Measurements from ENCODE around the gene NKIRAS1.
"Not testable (repeated sequence)": the region's sequence is repeated elsewhere in the genome, so short reads cannot be mapped to it uniquely, and the experiment has no call there.

NKIRAS1 gene

DNA sequence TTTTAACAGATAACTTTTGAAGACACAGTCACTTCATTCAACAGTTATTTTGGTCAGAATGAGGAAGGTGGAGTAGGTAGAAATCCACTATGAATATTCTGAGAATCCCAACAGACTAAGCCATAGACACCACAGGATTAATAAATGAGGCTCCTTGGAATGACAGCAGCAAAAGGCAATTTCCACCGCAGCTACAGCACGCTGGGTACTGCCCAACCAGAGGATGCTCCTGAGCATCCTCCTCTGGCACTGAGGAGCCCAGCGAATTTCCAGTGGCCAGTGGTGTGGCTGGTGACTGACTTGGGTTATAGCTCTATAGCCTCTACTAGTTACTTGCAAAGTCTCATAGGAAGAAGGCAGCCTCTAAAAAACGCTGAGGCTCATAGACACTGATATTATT lies 24.6 kb upstream of the NKIRAS1 start:
- no peak for DNase-seq (ENCODE audit: extremely low read depth in 1 of 2, low read depth in 1 of 2)

DNA sequence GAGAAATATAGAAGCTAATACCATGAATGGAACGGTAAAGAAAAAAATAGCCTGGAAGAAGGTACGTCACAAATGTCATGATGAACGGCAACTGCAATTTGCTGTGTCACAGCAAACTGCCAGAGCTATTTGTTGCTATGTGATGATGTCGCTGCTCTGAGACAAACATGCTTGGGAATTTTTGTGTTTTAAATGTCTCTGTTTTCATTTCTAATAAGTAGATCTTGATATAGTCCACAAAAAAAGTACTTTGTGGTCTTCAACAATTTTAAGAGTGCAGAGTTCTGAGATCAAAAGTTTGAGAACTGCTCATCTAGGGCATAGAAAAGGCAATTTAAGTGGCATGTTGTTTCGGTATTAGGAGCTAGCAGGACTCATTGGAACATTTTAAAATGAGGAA lies 24.0 kb upstream of the NKIRAS1 start:
- no peak for DNase-seq (ENCODE audit: extremely low read depth in 1 of 2, low read depth in 1 of 2)

DNA sequence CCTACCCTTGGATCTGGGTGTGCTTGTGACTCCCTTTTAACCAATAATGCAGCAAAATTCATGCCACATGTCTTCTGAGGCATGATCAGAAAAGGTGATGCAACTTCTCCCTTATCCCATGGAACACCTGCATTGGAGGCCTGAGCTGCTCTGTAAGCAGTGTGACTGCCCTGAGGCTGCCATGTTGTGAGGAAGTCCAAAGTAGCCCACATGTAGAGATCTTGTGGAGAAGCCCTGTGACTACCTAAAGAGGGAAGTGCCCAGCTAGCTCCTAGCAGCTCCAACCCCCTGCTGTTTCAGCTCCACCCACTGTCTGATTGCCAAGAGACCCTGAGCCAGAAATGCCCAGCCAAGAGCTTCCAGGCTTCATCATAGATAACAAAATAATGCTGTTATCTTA lies 21.9 kb upstream of the NKIRAS1 start:
- DNase-seq (ENCODE audit: extremely low read depth in 1 of 2, low read depth in 1 of 2) = no peak

DNA sequence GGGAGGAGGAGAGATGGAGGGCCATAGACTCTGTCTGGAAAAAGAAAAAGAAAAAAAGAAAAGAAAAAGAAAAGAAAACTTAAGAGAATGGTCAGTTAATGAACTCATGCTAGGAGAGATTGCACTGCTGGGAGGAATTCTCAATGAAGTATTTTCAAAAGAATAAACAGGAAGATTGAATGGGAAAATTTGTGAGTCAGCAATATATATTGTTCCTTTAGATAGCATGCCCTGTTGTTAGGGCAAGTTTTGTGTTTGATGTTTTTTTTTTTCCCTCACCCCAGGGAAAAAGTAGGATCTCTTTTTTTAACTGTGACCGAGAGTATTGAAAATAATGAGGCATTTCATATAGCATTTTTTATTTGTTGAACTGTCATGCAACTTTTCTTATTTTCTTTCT lies 20.5 kb upstream of the NKIRAS1 start:
- DNase-seq (ENCODE audit: extremely low read depth in 1 of 2, low read depth in 1 of 2) = no peak

DNA sequence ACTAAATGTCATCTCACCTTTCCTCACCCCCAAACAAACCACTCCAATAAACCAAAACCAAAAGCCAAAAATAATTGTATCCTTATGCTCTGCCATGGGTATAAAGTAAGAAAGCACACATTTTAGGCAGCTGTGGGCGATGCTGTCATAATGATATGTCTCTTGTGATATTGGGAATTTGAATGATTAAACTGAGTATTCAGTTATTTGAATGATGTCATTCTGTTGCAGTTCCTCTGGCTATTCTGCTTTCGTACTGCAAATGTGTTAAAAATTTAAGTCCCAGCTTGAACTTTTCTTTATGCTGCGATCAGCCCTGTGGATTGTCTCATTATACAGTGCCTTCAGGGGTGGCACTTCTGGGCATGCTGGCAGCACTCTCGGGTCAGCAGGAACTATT lies 17.5 kb upstream of the NKIRAS1 start:
- DNase-seq (ENCODE audit: extremely low read depth in 1 of 2, low read depth in 1 of 2) = no peak

DNA sequence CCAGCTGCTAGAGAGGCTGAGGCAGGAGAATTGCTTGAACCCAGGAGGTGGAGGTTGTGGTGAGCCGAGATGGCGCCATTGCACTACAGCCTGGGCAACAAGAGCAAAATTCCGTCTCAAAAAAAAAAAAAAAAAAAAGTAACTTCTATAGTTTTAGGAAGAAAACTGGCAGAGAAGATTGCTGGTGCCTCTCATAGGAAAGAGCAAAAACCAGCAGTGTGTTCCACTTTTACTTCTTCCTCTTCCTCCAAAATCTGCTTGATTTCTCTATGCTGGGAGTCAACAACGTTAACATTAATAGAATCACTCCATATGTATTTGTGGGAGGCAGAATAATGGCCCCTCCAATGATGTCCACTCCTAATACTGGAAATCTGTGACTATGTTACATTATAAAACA lies 15.8 kb upstream of the NKIRAS1 start:
- no peak for DNase-seq (ENCODE audit: extremely low read depth in 1 of 2, low read depth in 1 of 2)

DNA sequence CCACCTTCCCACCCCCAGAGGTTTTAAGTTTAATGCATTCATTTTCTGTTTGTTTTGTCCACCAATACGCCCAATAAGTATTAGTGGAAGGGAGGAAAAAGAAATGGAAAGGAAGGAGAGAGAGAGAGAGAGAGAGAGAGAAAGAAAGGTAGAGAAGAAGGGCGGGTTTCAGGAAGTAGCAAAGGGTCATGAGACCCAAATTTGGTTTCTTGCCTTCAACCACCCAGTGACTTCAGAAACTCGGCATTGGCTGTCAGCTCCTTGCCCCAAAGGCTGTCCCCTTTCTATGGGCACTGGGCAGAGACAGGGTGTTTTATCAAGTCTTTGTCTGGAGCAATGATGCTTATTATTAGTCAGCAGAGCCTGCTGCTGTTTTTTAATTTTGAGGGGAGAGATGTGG lies 14.8 kb upstream of the NKIRAS1 start:
- no peak for DNase-seq (ENCODE audit: extremely low read depth in 1 of 2, low read depth in 1 of 2)

DNA sequence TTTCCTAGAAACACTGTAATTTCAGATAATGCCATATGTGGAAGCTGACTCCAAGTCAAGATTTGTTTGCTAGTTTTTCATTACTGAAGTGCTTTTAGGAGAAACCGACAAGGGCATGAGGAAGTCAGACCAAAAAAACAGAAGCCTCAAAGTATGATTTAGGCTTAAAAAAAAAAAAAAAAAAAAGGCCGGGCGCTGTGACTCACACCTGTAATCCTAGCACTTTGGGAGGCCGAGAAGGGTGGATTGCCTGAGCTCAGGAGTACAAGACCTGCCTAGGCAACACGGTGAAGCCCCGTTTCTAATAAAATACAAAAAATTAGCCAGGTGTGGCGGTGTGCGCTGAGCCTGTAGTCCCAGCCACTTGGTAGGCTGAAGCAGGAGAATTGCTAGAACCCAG lies 11.7 kb upstream of the NKIRAS1 start:
- no peak for DNase-seq (ENCODE audit: extremely low read depth in 1 of 2, low read depth in 1 of 2)

DNA sequence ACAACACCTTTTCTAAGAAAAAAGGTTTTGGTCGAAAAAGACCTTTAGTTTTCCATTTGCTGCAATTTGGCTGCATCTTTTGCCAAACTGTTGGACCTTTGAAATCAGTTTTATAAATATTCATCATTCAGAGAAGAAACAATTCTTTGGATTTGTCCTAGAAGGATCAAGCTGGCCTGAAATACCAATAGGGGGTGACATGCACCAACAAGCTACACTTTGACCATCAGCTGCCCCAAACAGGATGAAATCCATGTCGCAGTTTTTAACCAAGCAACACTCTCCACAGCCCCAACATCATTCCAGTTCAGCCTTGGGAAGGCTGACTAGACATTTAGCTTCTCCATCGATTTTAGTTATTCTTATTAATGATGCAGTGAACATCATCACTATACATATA lies 9.9 kb upstream of the NKIRAS1 start:
- no peak for DNase-seq (ENCODE audit: extremely low read depth in 1 of 2, low read depth in 1 of 2)

DNA sequence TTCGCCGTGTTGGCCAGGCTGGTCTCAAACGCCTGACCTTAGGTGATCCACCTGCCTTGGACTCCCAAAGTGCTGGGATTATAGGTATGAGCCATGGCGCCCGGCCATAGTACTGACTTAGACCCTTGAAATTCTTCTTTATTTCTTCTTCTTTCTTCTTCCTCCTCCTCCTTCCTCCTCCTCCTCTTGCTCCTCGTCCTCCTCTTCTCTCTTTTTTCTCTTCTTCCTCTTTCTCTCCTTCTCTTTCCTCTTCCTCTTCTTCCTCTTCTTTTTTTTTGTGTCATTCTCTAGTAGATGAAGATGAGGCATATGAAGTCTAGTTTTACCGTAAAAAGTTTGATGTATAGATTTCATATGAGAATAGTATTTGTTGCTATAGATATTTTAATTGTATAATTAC lies 9.5 kb upstream of the NKIRAS1 start:
- DNase-seq (ENCODE audit: extremely low read depth in 1 of 2, low read depth in 1 of 2) = no peak

DNA sequence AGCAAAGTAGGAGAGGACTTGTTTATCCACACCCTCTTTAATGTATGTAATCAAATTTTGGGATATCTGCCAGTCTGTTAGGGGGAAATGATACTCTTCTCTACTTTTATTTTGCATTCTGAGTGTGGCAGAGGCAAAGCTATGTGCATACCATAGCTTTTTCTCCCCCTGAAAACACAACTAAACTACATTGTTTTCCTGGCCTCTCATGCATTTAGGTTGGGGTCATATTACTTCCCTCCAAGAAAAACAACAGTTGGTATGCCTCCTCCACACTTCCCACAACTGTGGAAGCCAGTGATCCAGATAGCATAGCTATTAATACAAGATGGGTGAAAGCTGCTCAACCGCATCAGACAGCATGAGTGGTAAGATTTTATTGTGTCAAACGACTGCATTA lies 7.0 kb upstream of the NKIRAS1 start:
- DNase-seq (ENCODE audit: extremely low read depth in 1 of 2, low read depth in 1 of 2) = no peak

DNA sequence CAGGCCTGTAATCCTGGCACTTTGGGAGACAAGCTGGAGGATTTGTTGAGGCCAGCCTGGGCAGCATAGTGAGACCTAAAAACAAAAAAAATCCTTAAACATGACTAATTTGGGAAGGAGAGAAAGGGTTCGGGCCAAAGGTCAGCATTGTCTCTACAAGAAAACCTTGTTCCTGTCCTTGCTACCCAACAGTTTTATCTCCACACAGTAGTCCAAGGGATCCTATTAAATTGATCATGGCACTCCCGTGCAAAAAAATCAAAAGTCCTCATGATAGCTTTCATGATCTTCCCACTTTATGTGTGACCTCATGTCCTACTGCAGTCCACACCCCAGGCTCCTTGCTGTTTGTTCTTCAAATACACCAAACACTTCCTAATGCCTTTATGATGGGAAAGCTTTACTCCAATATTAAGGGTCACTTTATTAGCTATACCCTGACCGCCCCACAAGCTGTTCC lies 4.3 kb upstream of the NKIRAS1 start:
- no peak for DNase-seq (ENCODE audit: extremely low read depth in 1 of 2, low read depth in 1 of 2)

DNA sequence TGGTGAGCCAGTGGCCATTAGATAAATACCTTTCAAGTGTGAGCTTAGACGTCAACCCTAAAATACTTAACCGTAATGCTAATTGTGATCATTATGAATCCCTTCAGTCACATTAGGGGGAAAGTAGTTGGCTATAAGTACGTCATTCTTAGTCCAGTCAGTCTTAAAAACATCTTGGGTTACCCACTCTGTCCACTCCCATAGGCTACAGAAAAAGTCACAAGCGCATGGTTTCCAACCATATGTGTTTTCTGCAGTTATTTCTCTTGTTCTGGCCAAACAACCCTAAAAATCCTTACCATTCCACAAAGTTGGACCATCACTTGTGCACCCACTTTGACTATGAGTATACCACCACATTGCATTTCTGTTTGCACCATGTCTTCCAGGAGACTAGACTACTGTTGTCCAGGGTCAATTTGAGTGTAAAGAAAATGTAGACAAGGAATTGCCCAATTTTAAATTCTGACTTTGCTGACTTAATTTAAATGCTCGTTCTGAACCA lies 3.4 kb upstream of the NKIRAS1 start:
- DNase-seq (ENCODE audit: extremely low read depth in 1 of 2, low read depth in 1 of 2) = no peak

DNA sequence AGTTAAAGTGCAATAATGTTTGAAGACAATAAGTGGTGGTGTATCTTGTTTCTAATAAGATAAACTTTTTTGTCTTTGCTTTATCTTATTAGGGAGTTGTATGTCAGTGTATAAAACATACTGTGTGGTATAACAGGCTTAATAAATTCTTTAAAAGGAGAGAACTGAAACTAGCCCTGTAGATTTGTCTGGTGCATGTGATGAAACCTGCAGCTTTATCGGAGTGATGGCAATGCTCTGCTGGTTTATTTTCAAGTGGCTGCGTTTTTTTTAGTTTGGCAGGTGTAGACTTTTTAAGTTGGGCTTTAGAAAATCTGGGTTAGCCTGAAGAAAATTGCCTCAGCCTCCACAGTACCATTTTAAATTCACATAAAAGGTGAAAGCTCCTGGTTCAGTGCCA lies 2.8 kb upstream of the NKIRAS1 start:
- no peak for DNase-seq (ENCODE audit: extremely low read depth in 1 of 2, low read depth in 1 of 2)

DNA sequence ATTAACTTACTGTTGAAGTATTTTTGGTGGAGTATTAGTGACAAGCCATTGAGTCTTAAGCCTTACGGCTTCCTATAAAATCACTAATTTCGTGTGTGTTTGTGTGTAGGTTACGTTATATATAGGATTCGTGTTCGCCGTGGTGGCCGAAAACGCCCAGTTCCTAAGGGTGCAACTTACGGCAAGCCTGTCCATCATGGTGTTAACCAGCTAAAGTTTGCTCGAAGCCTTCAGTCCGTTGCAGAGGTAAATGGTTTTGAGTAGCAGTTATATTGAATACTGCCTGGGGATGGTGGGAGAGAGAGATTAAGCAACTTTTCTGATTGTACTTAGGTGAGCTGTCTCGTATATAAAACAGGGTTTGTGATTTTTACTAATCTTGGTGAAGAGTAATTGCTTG lies 1.5 kb upstream of the NKIRAS1 start:
- DNase-seq (ENCODE audit: extremely low read depth in 1 of 2, low read depth in 1 of 2) = not testable (repeated sequence)

DNA sequence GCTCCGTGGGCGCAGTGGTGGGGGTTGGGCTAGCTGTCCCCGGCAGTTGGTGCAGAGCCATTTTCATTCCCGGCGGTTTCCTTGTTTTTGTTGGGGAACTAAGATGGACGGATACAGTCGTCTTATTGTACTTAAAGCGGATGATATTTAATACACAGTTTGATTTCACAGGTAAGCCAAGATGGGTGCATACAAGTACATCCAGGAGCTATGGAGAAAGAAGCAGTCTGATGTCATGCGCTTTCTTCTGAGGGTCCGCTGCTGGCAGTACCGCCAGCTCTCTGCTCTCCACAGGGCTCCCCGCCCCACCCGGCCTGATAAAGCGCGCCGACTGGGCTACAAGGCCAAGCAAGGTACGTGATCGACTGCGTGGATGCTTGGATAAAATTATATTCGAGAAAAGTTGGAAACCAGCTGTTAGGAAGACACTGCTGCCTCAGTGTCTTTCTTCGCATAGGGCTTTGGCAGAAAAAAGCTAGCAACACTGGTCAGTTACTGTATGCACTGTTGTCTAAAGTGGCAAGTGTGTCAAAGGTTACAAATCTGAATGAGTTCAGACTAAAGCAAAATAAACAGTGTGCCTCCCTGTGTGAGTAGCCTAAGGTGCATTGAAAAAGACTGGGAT lies 1.0 kb upstream of the NKIRAS1 start:
- not testable (repeated sequence) for DNase-seq (ENCODE audit: extremely low read depth in 1 of 2, low read depth in 1 of 2)

DNA sequence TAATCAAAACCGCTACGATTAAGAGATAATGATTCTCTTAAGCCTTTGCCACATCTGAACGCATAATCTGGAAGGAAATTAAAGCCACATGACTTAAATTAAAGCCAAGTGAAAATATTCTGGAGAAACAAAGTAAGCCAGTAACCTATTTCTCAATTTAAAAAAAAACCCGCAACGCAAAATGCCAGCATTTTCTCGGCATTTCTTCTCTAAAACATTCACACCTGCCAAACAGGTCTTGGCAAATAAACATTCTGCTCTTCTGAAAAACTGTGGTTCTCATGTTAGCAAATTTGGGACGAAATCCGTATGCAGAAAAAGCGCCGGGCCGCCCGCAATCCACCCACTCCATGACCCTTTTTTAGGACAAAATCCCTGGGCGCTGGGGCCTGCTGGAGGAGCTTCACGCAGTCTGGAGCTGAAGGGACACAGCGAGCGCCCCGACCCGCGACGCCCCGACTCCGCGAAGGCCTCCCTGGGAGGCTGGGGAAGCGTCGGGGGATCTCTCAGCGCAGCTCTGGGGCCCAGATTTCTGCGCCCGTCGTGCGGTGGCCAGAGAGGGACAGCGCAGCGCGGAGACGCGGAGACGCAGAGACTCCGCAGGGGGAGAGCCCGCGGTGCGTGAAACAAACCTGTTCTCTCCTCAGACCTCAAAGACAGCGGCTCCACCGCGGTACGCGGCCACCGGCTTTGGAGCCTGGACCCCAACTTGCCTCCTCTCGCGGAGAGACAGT lies 471 bp downstream of the NKIRAS1 start:
- no peak for DNase-seq (ENCODE audit: extremely low read depth in 1 of 2, low read depth in 1 of 2)

DNA sequence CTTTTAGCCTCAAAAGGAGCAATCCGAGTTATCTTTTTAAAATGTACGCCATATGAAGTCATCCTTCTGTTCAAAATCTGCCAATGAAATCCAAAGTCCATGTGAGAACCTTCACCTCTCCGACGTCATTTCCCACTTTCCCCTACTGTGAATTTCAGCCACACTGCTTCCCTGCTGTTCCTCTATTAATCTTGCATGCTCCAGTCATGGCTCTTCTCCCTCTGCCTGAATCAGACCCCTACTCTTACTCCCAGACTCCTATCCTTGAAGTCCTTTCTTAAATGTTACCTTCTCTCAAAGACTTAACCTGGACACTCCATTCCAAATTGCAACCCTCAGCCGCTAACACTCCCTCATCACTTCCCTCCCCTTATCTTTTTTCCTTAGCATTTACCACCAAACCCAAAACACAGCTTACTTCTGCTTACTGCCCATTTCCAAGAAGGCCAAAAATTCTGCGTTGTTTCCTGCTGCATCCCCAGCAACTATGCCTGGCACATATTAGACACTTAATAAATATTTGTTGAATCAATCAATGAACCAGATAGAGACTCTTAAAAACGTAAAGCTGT lies 1.2 kb downstream of the NKIRAS1 start:
- no peak for DNase-seq (ENCODE audit: extremely low read depth in 1 of 2, low read depth in 1 of 2)

DNA sequence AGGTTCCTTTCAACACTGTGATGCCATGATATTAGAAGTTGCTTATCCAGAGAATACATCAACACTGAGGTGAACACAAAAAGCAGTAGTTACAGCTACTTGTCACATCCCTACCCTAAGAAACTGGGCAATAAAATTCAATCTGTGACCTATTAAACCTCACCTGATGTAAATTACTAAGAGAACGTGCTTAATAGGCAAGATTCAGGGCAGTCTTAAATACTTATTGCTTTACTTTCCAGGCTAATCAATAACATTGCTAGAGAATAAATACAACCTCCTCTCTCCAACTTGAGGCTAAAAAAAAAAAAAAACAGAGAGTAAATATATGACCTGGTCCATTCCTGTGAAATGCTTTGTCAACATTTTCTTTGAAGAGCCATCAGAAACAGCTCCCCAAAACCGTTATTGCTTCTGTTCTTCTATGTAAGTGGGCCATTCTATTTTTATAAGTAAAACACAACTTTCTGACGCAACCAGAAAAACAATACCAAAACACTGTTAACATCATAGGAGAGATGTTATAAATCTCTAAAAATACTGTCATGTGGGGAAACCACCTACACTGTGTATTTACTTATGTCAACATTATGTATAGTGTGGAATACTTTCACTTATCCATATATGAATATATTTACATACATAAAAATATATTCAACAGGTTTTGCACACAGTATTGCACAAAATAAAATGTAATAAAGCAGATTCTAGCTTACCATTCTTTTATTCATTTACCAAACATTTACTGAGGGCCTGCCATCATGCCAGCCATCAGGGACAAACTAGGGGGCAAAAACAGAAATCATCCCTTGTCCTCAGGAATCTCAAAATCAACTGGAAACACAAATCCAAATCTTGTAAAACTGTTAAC lies 2.7 kb downstream of the NKIRAS1 start:
- DNase-seq (ENCODE audit: extremely low read depth in 1 of 2, low read depth in 1 of 2) = no peak

DNA sequence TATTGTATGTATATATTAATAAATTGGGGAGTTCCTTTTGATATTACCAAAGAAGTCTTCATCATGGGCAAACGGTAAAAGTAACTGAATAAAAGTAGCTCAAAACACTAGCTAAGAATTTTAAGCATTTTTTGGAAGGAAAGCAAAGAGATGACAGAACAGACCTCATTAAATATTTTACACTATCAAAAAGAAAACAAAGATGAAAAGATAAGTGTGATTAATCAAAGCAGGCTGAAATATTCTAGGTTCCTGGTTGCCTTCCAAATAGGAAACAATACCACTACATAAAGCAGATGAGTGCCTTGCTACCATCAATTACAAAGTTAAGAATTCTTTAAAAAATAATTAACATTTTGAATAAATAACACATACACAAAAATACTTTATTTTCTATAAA lies 3.6 kb downstream of the NKIRAS1 start:
- DNase-seq (ENCODE audit: extremely low read depth in 1 of 2, low read depth in 1 of 2) = no peak

DNA sequence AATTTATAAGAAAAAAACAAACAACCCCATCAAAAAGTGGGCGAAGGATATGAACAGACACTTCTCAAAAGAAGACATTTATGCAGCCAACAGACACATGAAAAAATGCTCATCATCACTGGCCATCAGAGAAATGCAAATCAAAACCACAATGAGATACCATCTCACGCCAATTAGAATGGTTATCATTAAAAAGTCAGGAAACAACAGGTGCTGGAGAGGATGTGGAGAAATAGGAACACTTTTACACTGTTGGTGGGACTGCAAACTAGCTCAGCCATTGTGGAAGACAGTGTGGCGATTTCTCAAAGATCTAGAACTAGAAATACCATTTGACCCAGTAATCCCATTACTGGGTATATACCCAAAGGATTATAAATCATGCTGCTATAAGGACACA lies 4.5 kb downstream of the NKIRAS1 start:
- not testable (repeated sequence) for DNase-seq (ENCODE audit: extremely low read depth in 1 of 2, low read depth in 1 of 2)
